Measurements from ENCODE around the gene MT3.

MT3 gene

DNA sequence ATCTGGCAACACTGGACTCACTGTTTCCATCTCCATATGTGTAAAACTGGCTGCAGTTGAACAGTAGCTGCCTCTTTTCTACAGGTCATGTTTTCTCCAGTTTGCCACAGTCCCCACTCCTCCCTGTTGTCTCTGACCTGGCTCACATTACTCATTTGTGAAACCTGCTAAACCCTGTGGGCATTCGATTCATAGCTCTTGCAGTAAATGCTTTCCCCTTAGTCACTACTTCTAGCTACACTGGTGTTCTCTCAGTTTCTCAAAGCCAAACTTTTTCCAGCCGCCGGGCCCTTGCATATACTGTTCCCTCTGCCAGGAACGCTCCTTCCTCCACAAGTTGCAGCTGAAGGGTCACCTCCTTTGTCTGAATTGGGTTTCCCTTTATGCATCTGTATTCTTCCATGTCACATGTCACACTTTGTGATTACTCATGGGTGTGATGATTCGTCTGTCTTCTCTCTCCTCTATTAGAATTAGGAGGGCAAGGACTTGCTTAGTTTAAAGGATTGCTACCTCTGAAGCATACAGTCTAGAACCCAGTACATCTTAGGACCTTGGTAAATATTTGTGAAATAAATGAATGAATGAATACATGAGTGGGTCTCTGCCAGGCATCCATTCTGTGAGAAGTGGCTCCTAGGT lies 39.5 kb upstream of the MT3 start:
- DNase-seq (ENCODE audit: low spot score): no peak
- in situ Hi-C loops (cut with MboI; ENCODE audit: low sequenced_read_pairs, unreplicated experiment): no loop called here
- TF ChIP-seq, protein P1, sequence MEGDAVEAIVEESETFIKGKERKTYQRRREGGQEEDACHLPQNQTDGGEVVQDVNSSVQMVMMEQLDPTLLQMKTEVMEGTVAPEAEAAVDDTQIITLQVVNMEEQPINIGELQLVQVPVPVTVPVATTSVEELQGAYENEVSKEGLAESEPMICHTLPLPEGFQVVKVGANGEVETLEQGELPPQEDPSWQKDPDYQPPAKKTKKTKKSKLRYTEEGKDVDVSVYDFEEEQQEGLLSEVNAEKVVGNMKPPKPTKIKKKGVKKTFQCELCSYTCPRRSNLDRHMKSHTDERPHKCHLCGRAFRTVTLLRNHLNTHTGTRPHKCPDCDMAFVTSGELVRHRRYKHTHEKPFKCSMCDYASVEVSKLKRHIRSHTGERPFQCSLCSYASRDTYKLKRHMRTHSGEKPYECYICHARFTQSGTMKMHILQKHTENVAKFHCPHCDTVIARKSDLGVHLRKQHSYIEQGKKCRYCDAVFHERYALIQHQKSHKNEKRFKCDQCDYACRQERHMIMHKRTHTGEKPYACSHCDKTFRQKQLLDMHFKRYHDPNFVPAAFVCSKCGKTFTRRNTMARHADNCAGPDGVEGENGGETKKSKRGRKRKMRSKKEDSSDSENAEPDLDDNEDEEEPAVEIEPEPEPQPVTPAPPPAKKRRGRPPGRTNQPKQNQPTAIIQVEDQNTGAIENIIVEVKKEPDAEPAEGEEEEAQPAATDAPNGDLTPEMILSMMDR (IDR thresholded peaks at IDR 0.05; ENCODE audit: borderline replicate concordance, control extremely low read depth, extremely low read depth, insufficient read depth, missing control alignments): no peak

DNA sequence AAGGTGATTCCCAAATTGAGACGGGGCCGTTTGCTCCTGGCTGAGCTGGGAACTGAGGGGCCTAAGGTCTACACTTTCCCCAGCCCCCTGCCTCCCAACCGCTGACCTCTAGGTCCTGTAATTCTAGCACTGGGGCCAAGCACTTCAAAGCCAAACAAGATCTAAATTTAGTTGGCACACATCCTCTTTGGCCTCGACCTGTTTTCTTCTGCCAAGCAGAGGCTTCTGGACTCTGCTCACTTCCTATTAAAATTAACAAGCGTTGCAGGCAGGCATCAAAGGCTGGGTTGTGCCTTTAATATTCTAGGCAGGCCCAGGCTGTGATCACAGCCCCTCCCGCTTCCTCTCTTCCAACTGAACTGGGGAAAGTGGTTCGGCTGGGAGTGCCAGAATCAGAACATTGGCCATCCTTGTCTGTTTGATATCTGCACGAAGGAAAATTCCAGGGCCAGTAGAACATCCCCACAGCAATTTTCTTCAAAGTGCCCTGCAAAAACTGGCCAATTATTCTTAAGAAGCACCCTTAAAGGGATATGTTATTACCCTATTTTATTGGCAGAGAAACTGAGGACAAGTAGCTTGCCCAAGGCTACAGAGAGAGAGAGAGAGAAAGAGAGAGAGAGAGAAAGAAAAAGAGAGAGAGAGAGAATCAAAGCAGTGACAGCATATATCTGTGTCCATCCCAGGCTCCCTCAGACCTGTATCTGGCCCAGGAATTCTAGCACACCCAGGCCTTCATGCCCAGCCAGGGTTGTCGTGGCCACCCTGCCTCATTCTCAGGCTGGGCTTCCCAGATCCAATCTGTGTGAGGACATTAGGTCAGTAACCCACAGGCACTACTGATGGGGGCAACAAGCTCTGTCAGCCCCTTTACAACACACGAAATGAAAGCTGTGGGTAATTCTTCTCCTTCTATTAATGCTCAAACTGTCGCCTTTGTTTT lies 37.3 kb upstream of the MT3 start:
- TF ChIP-seq, protein P1 (IDR thresholded peaks at IDR 0.05; ENCODE audit: borderline replicate concordance, control extremely low read depth, extremely low read depth, insufficient read depth, missing control alignments): no peak
- no peak for DNase-seq (ENCODE audit: low spot score)
- in situ Hi-C loops (cut with MboI; ENCODE audit: low sequenced_read_pairs, unreplicated experiment): no loop called here

DNA sequence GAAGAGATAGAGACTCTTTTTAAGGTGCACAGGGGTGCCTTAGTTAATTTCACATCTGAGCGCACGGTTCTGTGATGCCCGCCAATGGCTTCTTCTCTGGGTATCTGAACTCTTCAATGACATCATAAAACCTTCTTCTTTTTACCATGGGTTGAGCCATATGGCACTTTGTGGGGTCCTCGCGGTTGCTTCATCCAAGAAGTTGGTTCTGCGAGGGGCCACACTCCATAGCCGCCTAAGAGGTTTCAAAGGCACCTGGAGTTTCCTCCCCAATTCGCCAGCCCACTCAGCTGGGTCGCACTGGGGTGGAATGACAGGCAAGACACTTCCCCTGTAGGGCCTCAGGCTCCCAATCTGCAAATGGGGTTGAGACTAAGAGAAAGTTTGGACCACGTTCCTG lies 34.9 kb upstream of the MT3 start:
- in situ Hi-C loops (cut with MboI; ENCODE audit: low sequenced_read_pairs, unreplicated experiment): no loop called here
- TF ChIP-seq, protein P1 (IDR thresholded peaks at IDR 0.05; ENCODE audit: borderline replicate concordance, control extremely low read depth, extremely low read depth, insufficient read depth, missing control alignments): no peak
- no peak for DNase-seq (ENCODE audit: low spot score)

DNA sequence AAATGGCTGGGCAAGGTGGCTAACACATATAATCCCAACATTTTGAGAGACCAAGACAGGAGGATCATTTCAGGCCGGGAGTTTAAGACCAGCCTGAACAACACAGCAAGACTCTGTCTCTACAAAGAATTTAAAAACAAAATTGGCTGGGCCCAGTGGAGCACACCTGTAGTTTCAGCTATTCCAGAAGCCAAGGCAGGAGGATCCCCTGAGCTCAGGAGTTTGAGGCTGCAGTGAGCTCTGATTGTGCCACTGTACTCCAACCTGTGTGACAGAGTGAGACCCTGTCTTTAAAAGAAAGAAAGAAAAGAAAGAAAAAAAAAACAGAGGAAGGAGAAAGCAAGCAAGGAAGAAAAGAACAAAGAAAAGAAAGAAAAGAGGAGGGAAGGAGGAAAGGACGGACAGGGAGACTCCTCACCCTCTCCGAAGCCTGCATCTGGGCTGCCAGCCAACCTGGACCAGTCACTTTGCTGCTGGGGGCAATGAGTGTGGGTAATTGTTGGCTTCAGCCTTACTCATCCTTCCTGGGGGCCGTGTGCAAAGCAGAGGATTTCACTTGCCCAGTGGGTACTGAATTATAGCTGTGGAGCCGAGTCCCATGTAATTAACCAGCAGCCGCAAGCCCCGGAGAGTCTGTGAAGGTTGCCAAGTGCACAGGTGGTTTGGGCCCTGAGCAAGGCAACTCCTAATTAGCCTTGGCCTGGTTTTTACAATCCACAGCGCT lies 31.1 kb upstream of the MT3 start:
- no peak for DNase-seq (ENCODE audit: low spot score)
- TF ChIP-seq, protein P1 (IDR thresholded peaks at IDR 0.05; ENCODE audit: borderline replicate concordance, control extremely low read depth, extremely low read depth, insufficient read depth, missing control alignments): no peak
- in situ Hi-C loops (cut with MboI; ENCODE audit: low sequenced_read_pairs, unreplicated experiment): no loop called here

DNA sequence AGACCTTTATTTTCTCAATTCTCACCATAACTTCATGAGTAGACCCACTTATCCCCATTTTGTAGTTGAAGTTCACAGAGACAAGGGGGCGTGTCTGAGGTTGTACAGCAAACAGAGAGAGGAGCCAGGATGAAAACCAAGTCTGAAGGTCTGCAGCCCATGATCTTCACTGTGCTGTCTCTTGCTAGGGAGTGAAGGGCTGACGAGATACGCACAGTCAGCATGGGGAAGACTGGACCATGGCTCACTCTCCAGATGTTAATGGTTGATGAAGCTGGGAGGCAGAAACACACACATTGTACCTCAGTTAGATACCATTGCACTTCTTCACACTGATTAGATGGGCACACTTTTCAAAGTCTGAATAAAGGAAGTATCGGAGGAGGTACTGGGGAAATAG lies 30.2 kb upstream of the MT3 start:
- in situ Hi-C loops (cut with MboI; ENCODE audit: low sequenced_read_pairs, unreplicated experiment): no loop called here
- TF ChIP-seq, protein P1 (IDR thresholded peaks at IDR 0.05; ENCODE audit: borderline replicate concordance, control extremely low read depth, extremely low read depth, insufficient read depth, missing control alignments): no peak
- no peak for DNase-seq (ENCODE audit: low spot score)

DNA sequence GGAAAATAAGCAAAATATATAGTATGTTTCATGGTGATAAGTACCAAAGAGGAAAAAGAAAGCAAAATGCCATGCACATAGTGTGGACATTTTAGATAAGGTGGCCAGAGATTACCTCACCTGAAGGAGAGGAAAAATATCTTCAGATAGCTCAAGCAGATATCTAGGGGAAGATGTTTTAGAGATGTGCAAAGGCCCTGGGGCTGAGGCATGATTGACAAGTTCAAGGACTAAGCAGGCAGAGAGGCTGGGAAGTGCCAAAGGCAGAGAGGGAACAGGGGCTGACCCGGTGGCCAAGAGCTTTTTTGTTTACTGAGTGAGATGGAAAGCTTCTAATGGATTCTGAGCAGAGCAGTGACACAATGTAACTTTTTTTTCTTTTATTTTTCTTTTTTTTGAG lies 28.9 kb upstream of the MT3 start:
- in situ Hi-C loops (cut with MboI; ENCODE audit: low sequenced_read_pairs, unreplicated experiment): no loop called here
- TF ChIP-seq, protein P1 (IDR thresholded peaks at IDR 0.05; ENCODE audit: borderline replicate concordance, control extremely low read depth, extremely low read depth, insufficient read depth, missing control alignments): no peak
- no peak for DNase-seq (ENCODE audit: low spot score)

Data from GM13976 (cell line).